ENCODE results near the gene STON2. TPM values are rescaled to one million over a fixed set of nuclear protein-coding genes. Genes with fewer than 3 reads are reported as not detected.

Gene STON2
- total and polyA plus RNA-seq, 2 of the 13 experiments (the other 11 are each of a cell fraction or from before 2014, with no cell fraction given), result 2.1 to 11.0 TPM

DNA sequence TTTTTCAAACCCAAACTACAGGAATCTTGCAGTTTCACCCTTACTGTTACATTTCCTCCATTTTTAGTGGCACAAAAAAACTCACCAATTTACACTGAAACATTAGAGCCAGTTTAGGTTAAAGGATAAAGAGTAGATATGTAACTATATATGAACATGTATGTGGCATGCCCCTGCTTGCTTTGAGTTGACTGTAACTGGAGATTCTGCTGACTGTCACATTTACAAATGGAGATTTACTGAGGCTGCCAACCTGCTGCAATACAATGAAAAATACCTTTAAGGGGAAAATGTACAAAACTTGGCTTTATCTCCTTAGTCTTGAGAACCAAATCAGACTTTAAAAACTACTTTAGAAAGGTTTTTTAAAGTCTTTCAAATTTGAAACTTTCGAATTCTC is 28.3 kb downstream of the STON2 start:
- Histone ChIP-seq H4K20me1 (ENCODE audit: insufficient read depth, low read length) (no peaks in the 10 kb centered on the region), H3K9me3 (ENCODE audit: low read length) (no peaks in the 10 kb centered on the region), H3K9ac (ENCODE audit: insufficient read depth, low read depth, low read length) (no peak overlapping the region), H3K4me3 (replicated peaks in 1 of 3; ENCODE audit: insufficient read depth in 1 of 3, low read depth in 2 of 3, low read length in 3 of 3) (no peak overlapping the region), H3K27me3 (ENCODE audit: control insufficient read depth in 1 of 2, insufficient read depth in 2 of 2, low read length in 2 of 2) (no peaks in the 10 kb centered on the region), H3K4me2 (ENCODE audit: low read depth, low read length) (no peak overlapping the region), H3K36me3 (replicated peaks in 1 of 2; ENCODE audit: control insufficient read depth in 1 of 2, insufficient read depth in 2 of 2, low read length in 2 of 2) (peaks cover 0 to 10% of the 10 kb centered on the region in 2 experiments; a peak in 2 of 5 replicates), H3K27ac (ENCODE audit: extremely low read length, insufficient read depth, low read length) (no peak overlapping the region), H2AFZ (ENCODE audit: low read length) (no peak overlapping the region), H3K79me2 (ENCODE audit: insufficient read depth, low read length) (no peaks in the 10 kb centered on the region), H3K4me1 (ENCODE audit: insufficient read depth, low read length) (no peaks in the 10 kb centered on the region)
- POLR2A ChIA-PET, result no interaction called here
- FAIRE-seq, result no peak
- no peak for DNase-seq (ENCODE audit: low spot score)
- 85% methylated on average over 1 of the region's 1 CpG for WGBS (ENCODE audit: low lambda C conversion rate)
- intact Hi-C loops (cut with micrococcal nuclease; ENCODE audit: unreplicated experiment), result no loop called here
- CTCF ChIA-PET (ENCODE audit: low intra/inter-chr PET ratio, low total read pairs), result no interaction called here
- no peak for ATAC-seq
- no TSS peak for BruUV-seq (replicated peaks)
- TF ChIP-seq MAFK (conservative IDR thresholded peaks at IDR 0.05 in 1 of 2, IDR thresholded peaks at IDR 0.05 in 1 of 2; ENCODE audit: low read length in 2 of 2) (peak; percentile 61 to 72), MAFF (IDR thresholded peaks at IDR 0.05; ENCODE audit: low read depth, low read length) (peak; percentile 59), ZNF256 (CRISPR knock-in tag; conservative IDR thresholded peaks at IDR 0.05) (no peak)
- in situ Hi-C loops (cut with HindIII; ENCODE audit: extremely low pct_ligation_motif_present, low pct_unique_long_range_greater_than_20kb), result no loop called here

- Histone ChIP-seq H3K9me3 (ENCODE audit: low read length) (no peaks in the 10 kb centered on the region), H3K27me3 (ENCODE audit: control insufficient read depth in 1 of 2, insufficient read depth in 2 of 2, low read length in 2 of 2) (no peaks in the 10 kb centered on the region), H3K4me2 (ENCODE audit: low read depth, low read length) (no peak overlapping the region), H3K27ac (ENCODE audit: extremely low read length, insufficient read depth, low read length) (no peak overlapping the region), H2AFZ (ENCODE audit: low read length) (no peak overlapping the region), H3K79me2 (ENCODE audit: insufficient read depth, low read length) (no peaks in the 10 kb centered on the region), H3K36me3 (replicated peaks in 1 of 2; ENCODE audit: control insufficient read depth in 1 of 2, insufficient read depth in 2 of 2, low read length in 2 of 2) (peaks cover 0 to 10% of the 10 kb centered on the region in 2 experiments; a peak in 2 of 5 replicates), H3K4me3 (replicated peaks in 1 of 3; ENCODE audit: insufficient read depth in 1 of 3, low read depth in 2 of 3, low read length in 3 of 3) (no peak overlapping the region), H3K9ac (ENCODE audit: insufficient read depth, low read depth, low read length) (no peak overlapping the region), H4K20me1 (ENCODE audit: insufficient read depth, low read length) (no peaks in the 10 kb centered on the region), H3K4me1 (ENCODE audit: insufficient read depth, low read length) (no peaks in the 10 kb centered on the region)
- no TSS peak for BruUV-seq (replicated peaks)
- DNase-seq (ENCODE audit: low spot score) (no peak), FAIRE-seq (no peak), ATAC-seq (no peak)
- intact Hi-C loops (cut with micrococcal nuclease; ENCODE audit: unreplicated experiment), result no loop called here
- in situ Hi-C loops (cut with HindIII; ENCODE audit: extremely low pct_ligation_motif_present, low pct_unique_long_range_greater_than_20kb), result no loop called here
- ChIA-PET POLR2A (no interaction called here), CTCF (ENCODE audit: low intra/inter-chr PET ratio, low total read pairs) (no interaction called here)
- WGBS (ENCODE audit: low lambda C conversion rate), result 95% methylated on average over 4 of the region's 4 CpGs
- TF ChIP-seq ZMYM2 (CRISPR knock-in tag; IDR thresholded peaks at IDR 0.05) (no peak), ZNF17 (CRISPR knock-in tag; IDR thresholded peaks at IDR 0.05) (no peak), MAF1 (CRISPR knock-in tag; IDR thresholded peaks at IDR 0.05; ENCODE audit: borderline replicate concordance) (no peak), HOXA9 (CRISPR knock-in tag; IDR thresholded peaks at IDR 0.05; ENCODE audit: borderline replicate concordance) (no peak), EED (CRISPR knock-in tag; IDR thresholded peaks at IDR 0.05) (no peak), CAMTA2 (CRISPR knock-in tag; IDR thresholded peaks at IDR 0.05; ENCODE audit: borderline replicate concordance) (no peak), ZNF790 (CRISPR knock-in tag; IDR thresholded peaks at IDR 0.05; ENCODE audit: borderline replicate concordance) (no peak), ZNF253 (CRISPR knock-in tag; IDR thresholded peaks at IDR 0.05; ENCODE audit: borderline replicate concordance) (no peak), ZNF232 (CRISPR knock-in tag; IDR thresholded peaks at IDR 0.05; ENCODE audit: borderline replicate concordance) (no peak), ZBED4 (CRISPR knock-in tag; IDR thresholded peaks at IDR 0.05; ENCODE audit: borderline replicate concordance) (no peak), SAFB2 (CRISPR knock-in tag; IDR thresholded peaks at IDR 0.05; ENCODE audit: borderline replicate concordance, low read depth) (no peak)
- TF ChIP-seq, protein P1, sequence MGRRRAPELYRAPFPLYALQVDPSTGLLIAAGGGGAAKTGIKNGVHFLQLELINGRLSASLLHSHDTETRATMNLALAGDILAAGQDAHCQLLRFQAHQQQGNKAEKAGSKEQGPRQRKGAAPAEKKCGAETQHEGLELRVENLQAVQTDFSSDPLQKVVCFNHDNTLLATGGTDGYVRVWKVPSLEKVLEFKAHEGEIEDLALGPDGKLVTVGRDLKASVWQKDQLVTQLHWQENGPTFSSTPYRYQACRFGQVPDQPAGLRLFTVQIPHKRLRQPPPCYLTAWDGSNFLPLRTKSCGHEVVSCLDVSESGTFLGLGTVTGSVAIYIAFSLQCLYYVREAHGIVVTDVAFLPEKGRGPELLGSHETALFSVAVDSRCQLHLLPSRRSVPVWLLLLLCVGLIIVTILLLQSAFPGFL (CRISPR knock-in tag; IDR thresholded peaks at IDR 0.05), result no peak
These were observed 32.6 kb downstream of the STON2 start for GRCh38 chr14:81367563-81367962.
